Liver (tissue), 3 donors: Measurements from ENCODE around the gene ASB11.

Source experiments
- CTCF ChIP-seq: fragments of 150-350 bp; IDR thresholded peaks from 2 replicates; pipeline ENCODE4 v1.5.1; 2017; ENCODE audit warnings: improper control_type of control experiment, low read depth, low read length; ENCODE audit not compliant: missing input control
- EGR1 ChIP-seq, 2 donors: IDR thresholded peaks; 2 replicates each; pipeline ENCODE4 v1.6.1; 2016 to 2018; ENCODE audit warnings: antibody characterized with exemption in 2 of 2, low read depth in 2 of 2
- FOXA1 ChIP-seq: IDR thresholded peaks from 2 replicates; pipeline ENCODE4 v1.6.1; 2016; ENCODE audit warnings: antibody characterized with exemption
- JUND ChIP-seq, 2 donors: IDR thresholded peaks; 2 replicates each; pipeline ENCODE4 v1.6.1; 2016; ENCODE audit warnings: antibody characterized with exemption in 2 of 2
- RAD21 ChIP-seq, 2 donors: IDR thresholded peaks; 2 replicates each; pipeline ENCODE4 v1.6.1; 2016; ENCODE audit warnings: antibody characterized with exemption in 2 of 2, mild to moderate bottlenecking in 2 of 2
- REST ChIP-seq: IDR thresholded peaks from 2 replicates; pipeline ENCODE4 v1.6.1; 2016; ENCODE audit warnings: antibody characterized with exemption, mild to moderate bottlenecking
- TAF1 ChIP-seq: conservative IDR thresholded peaks from 2 replicates; pipeline ENCODE4 v1.6.1; 2016; ENCODE audit warnings: antibody characterized with exemption, mild to moderate bottlenecking
- YY1 ChIP-seq: IDR thresholded peaks from 2 replicates; pipeline ENCODE4 v1.6.1; 2016; ENCODE audit warnings: antibody characterized with exemption, mild to moderate bottlenecking
- ZBTB33 ChIP-seq: IDR thresholded peaks from 2 replicates; pipeline ENCODE4 v1.6.1; 2016; ENCODE audit warnings: antibody characterized with exemption
- donor health status: healthy.
- donor health status: healthy.

GRCh38 chrX:15236146-15236545, 79.3 kb downstream of the ASB11 start:
- TF ChIP-seq ZBTB33 (no peak), JUND (IDR thresholded peaks at IDR 0.05) (no peak), YY1 (no peak), EGR1 (IDR thresholded peaks at IDR 0.05; ENCODE audit: low read depth in 2 of 2) (no peak), TAF1 (no peak), CTCF (no peak), FOXA1 (no peak), REST (no peak), RAD21 (IDR thresholded peaks at IDR 0.05) (no peak)
